GM12892 (cell line): ENCODE measurements around the gene RAB33A.

Experiments used
- POLR2A ChIP-seq: IDR thresholded peaks from 2 replicates; pipeline ENCODE4 v1.6.1; 2011; ENCODE audit warnings: low read depth, low read length, control low read depth
- POLR2AphosphoS5 ChIP-seq: IDR thresholded peaks from 2 replicates; pipeline ENCODE4 v1.6.1; 2011; ENCODE audit warnings: low read depth, low read length, control low read depth

- TF ChIP-seq POLR2AphosphoS5 = no peak
- no peak for TF ChIP-seq POLR2A
Measured at GRCh38 chrX:130163398-130163797, 8.4 kb upstream of the RAB33A start.
